ENCODE results near the gene TCF12.

DNA sequence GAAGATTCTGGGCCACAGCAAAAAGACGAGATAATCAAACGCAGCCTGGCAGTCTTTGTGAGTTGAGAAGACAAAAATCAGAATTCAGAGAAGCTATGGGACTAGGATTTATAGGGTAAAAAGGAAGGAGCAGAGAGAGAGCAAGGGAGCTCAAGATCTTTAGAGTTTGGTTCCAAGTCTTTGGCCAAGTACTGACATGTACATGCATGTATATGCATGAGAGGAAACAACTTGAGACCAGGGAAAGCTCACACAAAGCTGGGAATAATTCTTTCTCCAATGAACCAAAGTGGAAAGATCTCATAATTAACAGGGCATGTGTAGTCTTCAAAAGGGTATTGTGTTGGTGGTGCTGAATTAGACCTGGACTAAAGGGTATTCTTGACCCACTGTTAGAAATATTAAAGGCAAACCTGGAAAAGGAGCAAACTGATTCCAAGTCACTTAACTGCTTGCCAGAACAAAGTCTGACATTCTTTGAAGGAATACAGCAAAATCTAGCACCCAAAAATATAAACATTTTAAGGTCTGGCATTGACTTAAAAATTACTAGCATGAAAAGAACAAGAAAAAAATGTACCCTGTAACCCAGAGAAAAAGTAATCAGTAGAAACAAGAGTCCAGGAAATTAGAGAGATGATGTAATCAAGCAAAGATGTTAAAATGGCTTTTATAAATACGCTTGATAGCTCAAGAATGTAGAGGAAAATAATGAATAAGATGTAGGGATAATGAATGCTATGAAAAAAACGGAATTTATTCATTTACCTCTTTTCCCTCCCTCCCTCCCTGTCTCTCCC lies 231.8 kb downstream of the TCF12 start:
- TF ChIP-seq, protein P1, sequence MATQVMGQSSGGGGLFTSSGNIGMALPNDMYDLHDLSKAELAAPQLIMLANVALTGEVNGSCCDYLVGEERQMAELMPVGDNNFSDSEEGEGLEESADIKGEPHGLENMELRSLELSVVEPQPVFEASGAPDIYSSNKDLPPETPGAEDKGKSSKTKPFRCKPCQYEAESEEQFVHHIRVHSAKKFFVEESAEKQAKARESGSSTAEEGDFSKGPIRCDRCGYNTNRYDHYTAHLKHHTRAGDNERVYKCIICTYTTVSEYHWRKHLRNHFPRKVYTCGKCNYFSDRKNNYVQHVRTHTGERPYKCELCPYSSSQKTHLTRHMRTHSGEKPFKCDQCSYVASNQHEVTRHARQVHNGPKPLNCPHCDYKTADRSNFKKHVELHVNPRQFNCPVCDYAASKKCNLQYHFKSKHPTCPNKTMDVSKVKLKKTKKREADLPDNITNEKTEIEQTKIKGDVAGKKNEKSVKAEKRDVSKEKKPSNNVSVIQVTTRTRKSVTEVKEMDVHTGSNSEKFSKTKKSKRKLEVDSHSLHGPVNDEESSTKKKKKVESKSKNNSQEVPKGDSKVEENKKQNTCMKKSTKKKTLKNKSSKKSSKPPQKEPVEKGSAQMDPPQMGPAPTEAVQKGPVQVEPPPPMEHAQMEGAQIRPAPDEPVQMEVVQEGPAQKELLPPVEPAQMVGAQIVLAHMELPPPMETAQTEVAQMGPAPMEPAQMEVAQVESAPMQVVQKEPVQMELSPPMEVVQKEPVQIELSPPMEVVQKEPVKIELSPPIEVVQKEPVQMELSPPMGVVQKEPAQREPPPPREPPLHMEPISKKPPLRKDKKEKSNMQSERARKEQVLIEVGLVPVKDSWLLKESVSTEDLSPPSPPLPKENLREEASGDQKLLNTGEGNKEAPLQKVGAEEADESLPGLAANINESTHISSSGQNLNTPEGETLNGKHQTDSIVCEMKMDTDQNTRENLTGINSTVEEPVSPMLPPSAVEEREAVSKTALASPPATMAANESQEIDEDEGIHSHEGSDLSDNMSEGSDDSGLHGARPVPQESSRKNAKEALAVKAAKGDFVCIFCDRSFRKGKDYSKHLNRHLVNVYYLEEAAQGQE (IDR thresholded peaks at IDR 0.05; ENCODE audit: insufficient read depth in 1 of 2, low read depth in 2 of 2, low read length in 1 of 2) = no peak
- TF ChIP-seq, protein P2, sequence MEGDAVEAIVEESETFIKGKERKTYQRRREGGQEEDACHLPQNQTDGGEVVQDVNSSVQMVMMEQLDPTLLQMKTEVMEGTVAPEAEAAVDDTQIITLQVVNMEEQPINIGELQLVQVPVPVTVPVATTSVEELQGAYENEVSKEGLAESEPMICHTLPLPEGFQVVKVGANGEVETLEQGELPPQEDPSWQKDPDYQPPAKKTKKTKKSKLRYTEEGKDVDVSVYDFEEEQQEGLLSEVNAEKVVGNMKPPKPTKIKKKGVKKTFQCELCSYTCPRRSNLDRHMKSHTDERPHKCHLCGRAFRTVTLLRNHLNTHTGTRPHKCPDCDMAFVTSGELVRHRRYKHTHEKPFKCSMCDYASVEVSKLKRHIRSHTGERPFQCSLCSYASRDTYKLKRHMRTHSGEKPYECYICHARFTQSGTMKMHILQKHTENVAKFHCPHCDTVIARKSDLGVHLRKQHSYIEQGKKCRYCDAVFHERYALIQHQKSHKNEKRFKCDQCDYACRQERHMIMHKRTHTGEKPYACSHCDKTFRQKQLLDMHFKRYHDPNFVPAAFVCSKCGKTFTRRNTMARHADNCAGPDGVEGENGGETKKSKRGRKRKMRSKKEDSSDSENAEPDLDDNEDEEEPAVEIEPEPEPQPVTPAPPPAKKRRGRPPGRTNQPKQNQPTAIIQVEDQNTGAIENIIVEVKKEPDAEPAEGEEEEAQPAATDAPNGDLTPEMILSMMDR (IDR thresholded peaks at IDR 0.05) = no peak
